SK-N-SH (cell line): ENCODE data around the gene NPIPA3.
"Not testable (repeated sequence)": the region's sequence is repeated elsewhere in the genome, so short reads cannot be mapped to it uniquely, and the experiment has no call there.

Experiments used
- CHD2 ChIP-seq: fragments of 150-350 bp; IDR thresholded peaks from 2 replicates; pipeline ENCODE4 v1.6.1; 2018; ENCODE audit warnings: low read length; ENCODE audit not compliant: partially characterized antibody
- GATA2 ChIP-seq: sonication (generic); formaldehyde crosslinking; IDR thresholded peaks from 2 replicates; pipeline ENCODE4 v1.5.0; 2020; ENCODE audit warnings: mild to moderate bottlenecking, missing genetic modification reagents
- MXI1 ChIP-seq: IDR thresholded peaks from 2 replicates; pipeline ENCODE4 v1.6.1; 2012; ENCODE audit warnings: mild to moderate bottlenecking, low read depth, low read length, improper control_type of control experiment
- NFIC ChIP-seq: IDR thresholded peaks from 2 replicates; pipeline ENCODE4 v1.4.0; 2012; ENCODE audit warnings: borderline replicate concordance
- POLR2AphosphoS5 ChIP-seq: IDR thresholded peaks from 2 replicates; pipeline ENCODE4 v1.6.1; 2012; ENCODE audit warnings: low read depth, low read length
- RAD21 ChIP-seq: IDR thresholded peaks from 2 replicates; pipeline ENCODE4 v1.6.1; 2012; ENCODE audit warnings: mild to moderate bottlenecking, low read length
- RFX5 ChIP-seq: IDR thresholded peaks from 2 replicates; pipeline ENCODE4 v1.6.1; 2012; ENCODE audit warnings: mild to moderate bottlenecking, improper control_type of control experiment, low read length
- TAF1 ChIP-seq: IDR thresholded peaks from 2 replicates; pipeline ENCODE4 v1.6.1; 2012; ENCODE audit warnings: low read depth, mild to moderate bottlenecking, low read length, moderate library complexity, borderline replicate concordance
- TCF12 ChIP-seq: IDR thresholded peaks from 2 replicates; pipeline ENCODE4 v1.4.0; 2012
- TEAD4 ChIP-seq: IDR thresholded peaks from 2 replicates; pipeline ENCODE4 v1.4.0; 2012; ENCODE audit warnings: mild to moderate bottlenecking, borderline replicate concordance; ENCODE audit not compliant: insufficient read depth
- YY1 ChIP-seq: IDR thresholded peaks from 2 replicates; pipeline ENCODE4 v1.4.0; 2012; ENCODE audit warnings: low read depth, mild to moderate bottlenecking
- TF ChIP-seq, protein P1 (sequence below): fragments of 200-600 bp; sonication (generic); IDR thresholded peaks from 2 replicates; pipeline ENCODE4 v1.6.1; 2017; ENCODE audit warnings: antibody characterized with exemption, mild to moderate bottlenecking, moderate library complexity
- TF ChIP-seq, protein P2 (sequence below): IDR thresholded peaks from 2 replicates; pipeline ENCODE4 v1.4.0; 2012; ENCODE audit warnings: low read depth
- TF ChIP-seq, protein P3 (sequence below): IDR thresholded peaks from 2 replicates; pipeline ENCODE4 v1.4.0; 2012; ENCODE audit warnings: low read depth, borderline replicate concordance

DNA sequence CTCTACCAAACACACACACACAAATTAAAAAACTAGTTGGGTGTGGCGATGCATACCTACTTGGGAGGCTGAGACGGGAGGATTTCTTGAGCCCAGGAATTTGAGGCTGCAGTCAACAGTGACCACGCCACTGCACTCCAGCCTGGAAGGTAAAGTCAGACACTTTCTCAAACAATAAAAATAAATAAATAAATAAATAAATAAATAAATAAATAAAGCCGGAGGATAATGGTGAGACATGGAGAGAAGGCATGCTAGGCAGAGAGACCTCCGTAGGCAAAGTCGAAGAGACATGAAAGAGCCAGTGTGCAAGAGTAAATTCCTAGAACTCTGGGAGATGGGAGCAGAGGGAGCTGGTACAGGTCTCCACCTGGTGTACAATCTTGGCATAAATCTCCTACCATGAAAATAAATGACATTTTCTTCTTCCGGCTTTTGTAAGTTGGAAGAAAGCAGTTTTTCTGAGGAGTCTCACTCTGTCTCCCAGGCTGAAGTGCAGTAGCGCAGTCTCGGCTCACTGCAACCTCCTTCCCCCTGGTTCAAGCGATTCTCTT is 37.7 kb downstream of the NPIPA3 start:
- TF ChIP-seq POLR2AphosphoS5; GATA2 (CRISPR knock-in tag); YY1; TAF1; TCF12; CHD2; MXI1; RAD21; NFIC; TEAD4; RFX5: not testable (repeated sequence)
- TF ChIP-seq, protein P1, sequence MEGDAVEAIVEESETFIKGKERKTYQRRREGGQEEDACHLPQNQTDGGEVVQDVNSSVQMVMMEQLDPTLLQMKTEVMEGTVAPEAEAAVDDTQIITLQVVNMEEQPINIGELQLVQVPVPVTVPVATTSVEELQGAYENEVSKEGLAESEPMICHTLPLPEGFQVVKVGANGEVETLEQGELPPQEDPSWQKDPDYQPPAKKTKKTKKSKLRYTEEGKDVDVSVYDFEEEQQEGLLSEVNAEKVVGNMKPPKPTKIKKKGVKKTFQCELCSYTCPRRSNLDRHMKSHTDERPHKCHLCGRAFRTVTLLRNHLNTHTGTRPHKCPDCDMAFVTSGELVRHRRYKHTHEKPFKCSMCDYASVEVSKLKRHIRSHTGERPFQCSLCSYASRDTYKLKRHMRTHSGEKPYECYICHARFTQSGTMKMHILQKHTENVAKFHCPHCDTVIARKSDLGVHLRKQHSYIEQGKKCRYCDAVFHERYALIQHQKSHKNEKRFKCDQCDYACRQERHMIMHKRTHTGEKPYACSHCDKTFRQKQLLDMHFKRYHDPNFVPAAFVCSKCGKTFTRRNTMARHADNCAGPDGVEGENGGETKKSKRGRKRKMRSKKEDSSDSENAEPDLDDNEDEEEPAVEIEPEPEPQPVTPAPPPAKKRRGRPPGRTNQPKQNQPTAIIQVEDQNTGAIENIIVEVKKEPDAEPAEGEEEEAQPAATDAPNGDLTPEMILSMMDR = not testable (repeated sequence)
- TF ChIP-seq, protein P2, sequence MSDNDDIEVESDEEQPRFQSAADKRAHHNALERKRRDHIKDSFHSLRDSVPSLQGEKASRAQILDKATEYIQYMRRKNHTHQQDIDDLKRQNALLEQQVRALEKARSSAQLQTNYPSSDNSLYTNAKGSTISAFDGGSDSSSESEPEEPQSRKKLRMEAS = not testable (repeated sequence)
- TF ChIP-seq, protein P3, sequence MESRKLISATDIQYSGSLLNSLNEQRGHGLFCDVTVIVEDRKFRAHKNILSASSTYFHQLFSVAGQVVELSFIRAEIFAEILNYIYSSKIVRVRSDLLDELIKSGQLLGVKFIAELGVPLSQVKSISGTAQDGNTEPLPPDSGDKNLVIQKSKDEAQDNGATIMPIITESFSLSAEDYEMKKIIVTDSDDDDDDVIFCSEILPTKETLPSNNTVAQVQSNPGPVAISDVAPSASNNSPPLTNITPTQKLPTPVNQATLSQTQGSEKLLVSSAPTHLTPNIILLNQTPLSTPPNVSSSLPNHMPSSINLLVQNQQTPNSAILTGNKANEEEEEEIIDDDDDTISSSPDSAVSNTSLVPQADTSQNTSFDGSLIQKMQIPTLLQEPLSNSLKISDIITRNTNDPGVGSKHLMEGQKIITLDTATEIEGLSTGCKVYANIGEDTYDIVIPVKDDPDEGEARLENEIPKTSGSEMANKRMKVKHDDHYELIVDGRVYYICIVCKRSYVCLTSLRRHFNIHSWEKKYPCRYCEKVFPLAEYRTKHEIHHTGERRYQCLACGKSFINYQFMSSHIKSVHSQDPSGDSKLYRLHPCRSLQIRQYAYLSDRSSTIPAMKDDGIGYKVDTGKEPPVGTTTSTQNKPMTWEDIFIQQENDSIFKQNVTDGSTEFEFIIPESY = not testable (repeated sequence)
